Activated naive CD4-positive, alpha-beta T cell treated with anti-CD3 and anti-CD28 coated beads for 36 hours (primary cell): ENCODE measurements around the gene P4HA3. TPM values are rescaled to one million over a fixed set of nuclear protein-coding genes. Genes with fewer than 3 reads are reported as not detected.

ENCODE experiments used
- CTCF ChIA-PET: fragments of 350-600 bp; sonication (Branson Sonifier 250); formaldehyde crosslinking; loops from one replicate; lab custom pipeline; 2021; ENCODE audit warnings: antibody characterized with exemption; lab: Charles Lee
- DNase-seq: peaks from one replicate; pipeline ENCODE4 v3.0.0-alpha.2; 2020
- H3K27ac Mint-ChIP-seq: one replicate; pipeline ENCODE4 v1.8.0; 2021; ENCODE audit warnings: mild to moderate bottlenecking, mixed read lengths
- H3K27me3 Mint-ChIP-seq: one replicate; pipeline ENCODE4 v1.8.0; 2021; ENCODE audit warnings: low read depth, mixed read lengths
- H3K36me3 Mint-ChIP-seq: one replicate; pipeline ENCODE4 v1.8.0; 2021; ENCODE audit warnings: low read depth, mixed read lengths
- H3K4me1 Mint-ChIP-seq: one replicate; pipeline ENCODE4 v1.8.0; 2021; ENCODE audit warnings: low read depth, mixed read lengths
- H3K4me3 Mint-ChIP-seq: one replicate; pipeline ENCODE4 v1.8.0; 2021; ENCODE audit warnings: mild to moderate bottlenecking, moderate library complexity, mixed read lengths
- H3K9me3 Mint-ChIP-seq: one replicate; pipeline ENCODE4 v1.8.0; 2021; ENCODE audit warnings: mixed read lengths
- intact Hi-C: fragments of 100-400 bp; cut with micrococcal nuclease; formaldehyde crosslinking; loops from one replicate; pipeline ENCODE4 v1.15.1; 2023
- total RNA-seq, 2 experiments: library from RNA; stranded (reverse); gene quantifications; one replicate each; pipeline ENCODE4 v1.2.3, GENCODE V29; 2021

Gene P4HA3
- total RNA-seq, 2 experiments from 2014 or later, result not detected

DNA sequence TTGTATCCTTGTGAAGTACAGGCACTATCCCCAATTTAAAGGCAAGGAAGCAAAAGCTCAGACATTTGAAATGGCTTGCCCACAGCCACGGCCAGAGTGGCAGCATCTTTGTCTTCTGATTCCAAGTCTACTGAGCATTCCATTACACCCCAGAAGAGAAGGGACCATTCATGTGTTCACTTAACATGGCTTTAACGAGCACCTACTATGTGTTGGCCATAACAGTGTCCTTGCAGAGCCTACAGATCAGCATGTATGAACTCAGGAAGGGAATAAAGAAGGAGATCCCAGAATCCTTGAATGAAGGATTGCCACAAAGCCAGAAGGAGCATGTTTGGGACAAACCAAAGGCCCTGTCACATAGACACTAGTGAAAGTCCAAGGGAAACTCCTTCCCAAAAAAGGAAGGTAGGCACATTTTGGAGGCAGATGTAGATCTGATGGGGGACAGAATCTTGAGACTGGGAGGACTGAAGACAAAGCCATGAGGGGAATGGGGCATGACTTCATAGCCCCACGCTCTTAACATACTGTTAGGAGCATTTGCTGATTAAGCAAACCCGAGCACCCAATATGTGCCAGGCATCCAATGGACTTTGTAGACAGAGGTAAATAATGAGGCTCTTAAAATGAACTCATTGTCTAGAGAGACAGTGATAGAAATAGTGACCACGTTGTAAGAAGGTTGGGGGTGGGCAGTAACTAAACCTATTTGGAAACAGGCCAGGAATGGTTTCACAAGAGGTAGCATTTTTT lies 54.9 kb downstream of the P4HA3 start:
- H3K9me3 Mint-ChIP-seq, result no peaks in the 10 kb centered on the region
- DNase-seq, result no peak
- CTCF ChIA-PET, result interaction anchor here (0.6 to 5.5 kb wide), 20 partner anchors 9 to 426 kb away, joined by 3 to 64 read pairs (median 6); no protein-coding TSS in a partner anchor
- no peaks in the 10 kb centered on the region for H3K27me3 Mint-ChIP-seq
- peaks cover 3% of the 10 kb centered on the region for H3K4me1 Mint-ChIP-seq
- H3K4me3 Mint-ChIP-seq, result no peak overlapping the region
- peaks cover 11% of the 10 kb centered on the region for H3K36me3 Mint-ChIP-seq
- intact Hi-C loops, result loop anchor here (1.0 to 5.0 kb wide), 5 partner anchors 65 to 314 kb away; no protein-coding TSS in a partner anchor
- H3K27ac Mint-ChIP-seq, result no peak overlapping the region

- H3K9me3 Mint-ChIP-seq, result no peaks in the 10 kb centered on the region
- no peak overlapping the region for H3K27ac Mint-ChIP-seq
- peaks cover 11% of the 10 kb centered on the region for H3K36me3 Mint-ChIP-seq
- peaks cover 3% of the 10 kb centered on the region for H3K4me1 Mint-ChIP-seq
- H3K4me3 Mint-ChIP-seq, result no peak overlapping the region
- CTCF ChIA-PET, result interaction anchor here (0.6 to 5.5 kb wide), 31 partner anchors 9 to 470 kb away, joined by 3 to 64 read pairs (median 4); partner anchors contain the start of genes C2CD3 and PPME1
- no peaks in the 10 kb centered on the region for H3K27me3 Mint-ChIP-seq
- intact Hi-C loops, result loop anchor here (1.0 to 5.0 kb wide), 5 partner anchors 65 to 314 kb away; no protein-coding TSS in a partner anchor
- peak; percentile 68 for DNase-seq
Measured at GRCh38 chr11:74255741-74256375, 55.6 kb downstream of the P4HA3 start.

DNA sequence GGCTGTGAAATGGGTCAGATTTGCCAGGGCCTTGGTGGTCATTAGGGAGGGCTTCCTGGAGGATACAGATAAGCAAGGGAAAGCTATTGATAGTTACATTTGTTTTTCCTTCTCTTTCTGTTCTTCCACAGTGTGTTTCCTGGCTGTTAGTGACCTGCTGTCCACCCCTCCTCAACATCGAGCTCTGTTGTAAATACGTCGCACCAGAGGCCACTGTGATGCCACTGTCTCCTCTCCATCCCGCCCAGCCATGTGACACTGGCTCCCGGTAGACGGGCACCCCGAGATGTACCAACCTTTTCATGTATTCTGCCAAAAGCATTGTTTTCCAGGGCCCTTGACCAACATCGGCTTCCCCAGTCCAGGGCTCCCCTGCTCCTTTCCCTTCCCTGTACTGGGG lies 58.1 kb downstream of the P4HA3 start:
- H3K4me3 Mint-ChIP-seq, result no peak overlapping the region
- no peaks in the 10 kb centered on the region for H3K9me3 Mint-ChIP-seq
- DNase-seq, result no peak
- H3K27ac Mint-ChIP-seq, result no peak overlapping the region
- CTCF ChIA-PET, result interaction anchor here (1.1 to 5.5 kb wide), 3 partner anchors 60 to 198 kb away, joined by 4 to 45 read pairs (median 7); no protein-coding TSS in a partner anchor
- H3K4me1 Mint-ChIP-seq, result peaks cover 3% of the 10 kb centered on the region
- no peaks in the 10 kb centered on the region for H3K27me3 Mint-ChIP-seq
- peaks cover 15% of the 10 kb centered on the region for H3K36me3 Mint-ChIP-seq
- intact Hi-C loops, result no loop called here

- H3K36me3 Mint-ChIP-seq, result peaks cover 22% of the 10 kb centered on the region
- no peak overlapping the region for H3K27ac Mint-ChIP-seq
- no peaks in the 10 kb centered on the region for H3K27me3 Mint-ChIP-seq
- H3K4me1 Mint-ChIP-seq, result no peaks in the 10 kb centered on the region
- H3K9me3 Mint-ChIP-seq, result no peaks in the 10 kb centered on the region
- CTCF ChIA-PET, result no interaction called here
- no peak for DNase-seq
- intact Hi-C loops, result no loop called here
- H3K4me3 Mint-ChIP-seq, result no peak overlapping the region
Measured at GRCh38 chr11:74249496-74249895, 61.9 kb downstream of the P4HA3 start.

GRCh38 chr11:74248469-74248868 lies 63.0 kb downstream of the P4HA3 start:
- peaks cover 17% of the 10 kb centered on the region for H3K36me3 Mint-ChIP-seq
- H3K9me3 Mint-ChIP-seq, result no peaks in the 10 kb centered on the region

GRCh38 chr11:74238243-74238642 lies 73.2 kb downstream of the P4HA3 start:
- CTCF ChIA-PET, result interaction anchor here (0.6 to 2.4 kb wide), 3 partner anchors 14 to 88 kb away, joined by 6 to 11 read pairs (median 6); no protein-coding TSS in a partner anchor
- H3K4me3 Mint-ChIP-seq, result no peak overlapping the region
- H3K27me3 Mint-ChIP-seq, result no peaks in the 10 kb centered on the region

More at GRCh38 chr11:74248469-74248868, 63.0 kb downstream of the P4HA3 start:
- no peak overlapping the region for H3K4me3 Mint-ChIP-seq
- no peaks in the 10 kb centered on the region for H3K27me3 Mint-ChIP-seq
- no peak for DNase-seq
- intact Hi-C loops, result no loop called here
- H3K4me1 Mint-ChIP-seq, result no peaks in the 10 kb centered on the region
- CTCF ChIA-PET, result no interaction called here
- no peak overlapping the region for H3K27ac Mint-ChIP-seq

GRCh38 chr11:74237541-74237940 lies 73.9 kb downstream of the P4HA3 start:
- H3K9me3 Mint-ChIP-seq, result no peaks in the 10 kb centered on the region
- no peak overlapping the region for H3K4me3 Mint-ChIP-seq
- peaks cover 20% of the 10 kb centered on the region for H3K36me3 Mint-ChIP-seq
- no peaks in the 10 kb centered on the region for H3K27me3 Mint-ChIP-seq
- no peak overlapping the region for H3K27ac Mint-ChIP-seq
- DNase-seq, result no peak
- CTCF ChIA-PET, result interaction anchor here (0.6 to 2.4 kb wide), 3 partner anchors 18 to 94 kb away, joined by 3 to 11 read pairs (median 6); no protein-coding TSS in a partner anchor
- intact Hi-C loops, result no loop called here
- peaks cover 22% of the 10 kb centered on the region for H3K4me1 Mint-ChIP-seq

More at GRCh38 chr11:74238243-74238642, 73.2 kb downstream of the P4HA3 start:
- DNase-seq, result no peak
- Mint-ChIP-seq H3K27ac (no peak overlapping the region), H3K36me3 (peaks cover 20% of the 10 kb centered on the region), H3K4me1 (peaks cover 17% of the 10 kb centered on the region), H3K9me3 (no peaks in the 10 kb centered on the region)
- intact Hi-C loops, result no loop called here

DNA sequence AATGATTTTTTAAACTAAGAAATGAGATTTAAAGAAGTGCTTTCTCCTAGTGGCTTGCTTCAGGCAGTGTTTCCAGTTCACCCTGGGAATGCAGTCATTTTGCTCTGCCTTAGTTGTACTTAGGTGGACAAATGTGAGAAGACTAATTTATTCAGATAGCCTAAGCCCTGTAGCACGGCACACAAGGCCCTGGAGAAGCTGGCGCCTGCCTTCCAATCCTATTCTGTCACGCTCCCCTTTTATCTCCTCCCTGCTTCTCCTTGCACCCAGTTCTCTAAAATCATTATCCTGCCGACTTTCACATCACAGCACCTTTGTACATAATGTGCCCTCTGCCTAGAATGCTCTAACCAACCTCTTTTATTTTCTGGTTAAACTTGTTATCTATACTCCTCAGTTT lies 76.3 kb downstream of the P4HA3 start:
- CTCF ChIA-PET, result no interaction called here
- Mint-ChIP-seq H3K36me3 (peaks cover 22% of the 10 kb centered on the region), H3K9me3 (no peaks in the 10 kb centered on the region), H3K4me3 (no peak overlapping the region), H3K27me3 (no peaks in the 10 kb centered on the region), H3K4me1 (peaks cover 34% of the 10 kb centered on the region), H3K27ac (no peak overlapping the region)
- no peak for DNase-seq
- intact Hi-C loops, result no loop called here

GRCh38 chr11:74233683-74234082 lies 77.8 kb downstream of the P4HA3 start:
- intact Hi-C loops, result loop anchor here (5.0 kb wide), 1 partner anchor 61 kb away; the partner anchor contains the start of genes C2CD3 and PPME1
- CTCF ChIA-PET, result no interaction called here
- H3K36me3 Mint-ChIP-seq, result peaks cover 12% of the 10 kb centered on the region
- no peaks in the 10 kb centered on the region for H3K27me3 Mint-ChIP-seq
- H3K4me3 Mint-ChIP-seq, result no peak overlapping the region
- peaks cover 30% of the 10 kb centered on the region for H3K4me1 Mint-ChIP-seq
- H3K9me3 Mint-ChIP-seq, result no peaks in the 10 kb centered on the region
- no peak overlapping the region for H3K27ac Mint-ChIP-seq
- no peak for DNase-seq

DNA sequence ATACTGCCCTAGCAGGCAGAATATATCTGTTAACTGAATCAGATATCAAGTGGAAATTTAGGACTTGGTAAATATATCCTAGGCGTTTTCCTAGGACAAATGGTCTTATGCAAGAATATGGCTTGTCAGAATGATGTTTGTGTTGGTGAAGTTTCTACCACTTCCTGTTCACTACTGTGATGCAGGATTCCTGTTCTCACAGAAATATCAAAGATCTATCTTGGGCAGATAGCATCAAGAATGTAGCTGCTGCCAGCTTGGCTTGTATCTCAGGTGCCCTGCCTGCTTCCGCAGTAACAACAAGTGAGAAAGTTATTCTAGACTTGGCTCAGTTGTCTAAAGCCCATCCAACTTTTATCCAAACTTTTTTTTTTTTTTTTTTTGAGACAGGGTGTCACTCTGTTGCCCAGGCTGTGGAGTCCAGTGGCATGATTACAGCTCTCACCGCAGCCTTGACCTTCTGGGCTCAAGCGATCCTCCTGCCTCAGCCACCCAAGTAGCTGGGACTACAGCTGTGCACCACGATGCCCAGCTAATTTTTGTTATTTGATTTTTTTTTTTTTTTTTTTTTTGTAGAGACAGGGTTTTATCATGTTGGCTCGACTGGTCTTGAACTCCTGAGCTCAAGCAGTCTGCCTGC lies 79.0 kb downstream of the P4HA3 start:
- Mint-ChIP-seq H3K4me1 (peaks cover 23% of the 10 kb centered on the region), H3K27me3 (no peaks in the 10 kb centered on the region)
- intact Hi-C loops, result loop anchor here (5.0 kb wide), 1 partner anchor 60 kb away; the partner anchor contains the start of genes C2CD3 and PPME1

DNA sequence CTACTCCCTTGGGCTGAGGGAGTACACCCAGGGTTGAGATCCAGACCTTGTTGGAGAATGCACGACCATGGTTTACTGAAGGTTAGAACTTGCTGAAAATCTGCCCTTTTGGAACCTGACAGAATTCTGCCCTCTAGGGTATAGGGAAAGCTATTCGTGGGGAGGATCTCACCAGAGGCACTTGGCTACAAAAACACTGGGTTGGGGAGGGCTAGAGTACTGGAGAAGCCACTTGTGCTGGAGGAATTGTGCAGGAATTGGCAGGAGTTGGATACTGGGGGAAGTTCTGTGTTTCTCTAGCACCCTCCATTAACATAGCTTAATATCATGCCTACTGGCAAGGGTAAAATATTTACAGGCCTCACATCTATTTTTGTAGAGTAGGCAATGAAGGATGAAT lies 84.5 kb downstream of the P4HA3 start:
- no peaks in the 10 kb centered on the region for H3K9me3 Mint-ChIP-seq
- intact Hi-C loops, result no loop called here
- H3K27ac Mint-ChIP-seq, result no peak overlapping the region
- CTCF ChIA-PET, result no interaction called here
- H3K36me3 Mint-ChIP-seq, result peaks cover 16% of the 10 kb centered on the region
- H3K4me3 Mint-ChIP-seq, result no peak overlapping the region
- no peaks in the 10 kb centered on the region for H3K27me3 Mint-ChIP-seq
- H3K4me1 Mint-ChIP-seq, result peaks cover 10% of the 10 kb centered on the region
- no peak for DNase-seq

More for the DNA sequence above, 79.0 kb downstream of the P4HA3 start:
- Mint-ChIP-seq H3K4me3 (no peak overlapping the region), H3K9me3 (no peaks in the 10 kb centered on the region), H3K36me3 (peaks cover 10% of the 10 kb centered on the region), H3K27ac (peak overlapping the region; percentile 67)
- CTCF ChIA-PET, result no interaction called here
- peak; percentile 18 for DNase-seq

GRCh38 chr11:74225565-74225964 lies 85.9 kb downstream of the P4HA3 start:
- no peaks in the 10 kb centered on the region for H3K27me3 Mint-ChIP-seq
- CTCF ChIA-PET, result interaction anchor here (0.6 kb wide), 1 partner anchor 15 kb away, joined by 4 read pairs; no protein-coding TSS in a partner anchor
- H3K4me3 Mint-ChIP-seq, result no peak overlapping the region
- peaks cover 15% of the 10 kb centered on the region for H3K36me3 Mint-ChIP-seq
- H3K9me3 Mint-ChIP-seq, result no peaks in the 10 kb centered on the region
- H3K27ac Mint-ChIP-seq, result no peak overlapping the region
- intact Hi-C loops, result no loop called here
- no peak for DNase-seq
- H3K4me1 Mint-ChIP-seq, result peaks cover 6% of the 10 kb centered on the region
